Measurements from ENCODE around the gene ELL. TPM values are rescaled to one million over a fixed set of nuclear protein-coding genes. Genes with fewer than 3 reads are reported as not detected.

ELL gene
- total and polyA plus RNA-seq, 2 donors from 2014 or later = 5.7 to 25.2 TPM

GRCh38 chr19:18435178-18435841, 86.6 kb downstream of the ELL start:
- H3K4me1 ChIP-seq (ENCODE audit: control insufficient read depth in 2 of 3, insufficient read depth in 2 of 3, low read depth in 1 of 3, low read length in 3 of 3) = peaks cover 0 to 7% (median 3%) of the 10 kb centered on the region in 3 donors
- H3K9me3 ChIP-seq (ENCODE audit: control insufficient read depth in 2 of 3, insufficient read depth in 1 of 3, low read length in 3 of 3) = no peaks in the 10 kb centered on the region
- no peak overlapping the region for H3K9ac ChIP-seq (ENCODE audit: low read length in 3 of 3)
- H3K27me3 ChIP-seq (ENCODE audit: control insufficient read depth, insufficient read depth, low read length) = no peaks in the 10 kb centered on the region
- no peak overlapping the region for H3K4me3 ChIP-seq (ENCODE audit: low read length in 3 of 3)
- DNase-seq = peak in 1 of 5 donors; percentile 71
- H3K27ac ChIP-seq (ENCODE audit: low read depth in 2 of 2, low read length in 2 of 2) = no peak overlapping the region
- intact Hi-C loops (cut with DNase I) = no loop called here
- no peak for TF ChIP-seq CTCF (IDR thresholded peaks at IDR 0.05; ENCODE audit: borderline replicate concordance, extremely low read depth, insufficient read depth)
- FAIRE-seq = no peak
- H3K36me3 ChIP-seq (ENCODE audit: control insufficient read depth in 2 of 3, insufficient read depth in 3 of 3, low read length in 3 of 3) = no peaks in the 10 kb centered on the region

- H3K9ac ChIP-seq (ENCODE audit: low read length in 3 of 3) = no peak overlapping the region
- H3K4me1 ChIP-seq (ENCODE audit: control insufficient read depth in 2 of 3, insufficient read depth in 2 of 3, low read depth in 1 of 3, low read length in 3 of 3) = peaks cover 0 to 10% (median 3%) of the 10 kb centered on the region in 3 donors
- no peak for TF ChIP-seq CTCF (IDR thresholded peaks at IDR 0.05; ENCODE audit: borderline replicate concordance, extremely low read depth, insufficient read depth)
- H3K9me3 ChIP-seq (ENCODE audit: control insufficient read depth in 2 of 3, insufficient read depth in 1 of 3, low read length in 3 of 3) = no peaks in the 10 kb centered on the region
- H3K36me3 ChIP-seq (ENCODE audit: control insufficient read depth in 2 of 3, insufficient read depth in 3 of 3, low read length in 3 of 3) = no peaks in the 10 kb centered on the region
- H3K27ac ChIP-seq (ENCODE audit: low read depth in 2 of 2, low read length in 2 of 2) = peak overlapping the region in 1 of 2 donors; percentile 28
- DNase-seq = peak in 1 of 5 donors; percentile 74
- H3K4me3 ChIP-seq (ENCODE audit: low read length in 3 of 3) = no peak overlapping the region
- FAIRE-seq = no peak
- intact Hi-C loops (cut with DNase I) = no loop called here
- no peaks in the 10 kb centered on the region for H3K27me3 ChIP-seq (ENCODE audit: control insufficient read depth, insufficient read depth, low read length)
These were observed 87.3 kb downstream of the ELL start for GRCh38 chr19:18434411-18435175.

DNA sequence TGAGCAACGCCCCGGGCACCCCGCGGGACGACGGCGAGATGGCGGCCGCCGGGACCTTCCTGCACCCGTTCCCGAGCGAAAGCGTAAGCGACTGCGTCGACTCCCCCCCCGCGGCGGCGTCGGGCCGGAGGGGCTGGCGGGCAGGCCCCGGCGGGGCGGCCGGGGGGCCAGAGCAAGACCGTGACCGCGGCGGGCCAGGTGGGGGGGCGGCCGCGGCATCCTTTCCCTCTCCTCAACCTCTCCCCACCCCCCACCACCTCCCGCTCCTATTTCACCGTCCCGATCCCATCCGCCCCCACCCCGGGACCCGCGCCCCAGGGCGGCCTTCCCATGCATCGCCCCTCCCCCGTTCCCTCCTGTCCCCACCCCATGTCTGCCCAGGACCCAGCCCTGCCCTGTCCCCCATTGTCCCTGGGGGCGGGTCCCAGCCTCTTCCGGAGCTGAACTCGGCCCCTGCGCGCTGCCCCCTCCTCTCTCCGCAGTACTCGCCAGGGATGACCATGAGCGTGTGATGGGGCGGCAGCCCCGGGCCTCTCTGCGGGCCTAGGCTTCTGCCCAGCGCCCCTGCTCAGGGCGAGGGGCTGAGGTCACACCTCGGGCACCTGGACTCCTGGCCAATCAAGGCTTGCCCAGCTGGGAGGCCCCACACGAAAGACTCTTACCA, 88.0 kb downstream of the ELL start:
- no peak for FAIRE-seq
- no peaks in the 10 kb centered on the region for H3K27me3 ChIP-seq (ENCODE audit: control insufficient read depth, insufficient read depth, low read length)
- TF ChIP-seq CTCF (IDR thresholded peaks at IDR 0.05; ENCODE audit: borderline replicate concordance, extremely low read depth, insufficient read depth) = no peak
- peaks cover 0 to 9% (median 0%) of the 10 kb centered on the region in 3 donors for H3K4me1 ChIP-seq (ENCODE audit: control insufficient read depth in 2 of 3, insufficient read depth in 2 of 3, low read depth in 1 of 3, low read length in 3 of 3)
- H3K36me3 ChIP-seq (ENCODE audit: control insufficient read depth in 2 of 3, insufficient read depth in 3 of 3, low read length in 3 of 3) = no peaks in the 10 kb centered on the region
- peak; percentile 70 to 90 (median 81) for DNase-seq
- no peaks in the 10 kb centered on the region for H3K9me3 ChIP-seq (ENCODE audit: control insufficient read depth in 2 of 3, insufficient read depth in 1 of 3, low read length in 3 of 3)
- H3K4me3 ChIP-seq (ENCODE audit: low read length in 3 of 3) = no peak overlapping the region
- intact Hi-C loops (cut with DNase I) = no loop called here
- no peak overlapping the region for H3K9ac ChIP-seq (ENCODE audit: low read length in 3 of 3)
- peak overlapping the region in 1 of 2 donors; percentile 28 for H3K27ac ChIP-seq (ENCODE audit: low read depth in 2 of 2, low read length in 2 of 2)

Data from kidney (tissue), 14 donors.